ENCODE measurements around the gene STAG1. TPM values are rescaled to one million over a fixed set of nuclear protein-coding genes. Genes with fewer than 3 reads are reported as not detected.

STAG1 gene
- total RNA-seq, 1 donor = 58.6 TPM

DNA sequence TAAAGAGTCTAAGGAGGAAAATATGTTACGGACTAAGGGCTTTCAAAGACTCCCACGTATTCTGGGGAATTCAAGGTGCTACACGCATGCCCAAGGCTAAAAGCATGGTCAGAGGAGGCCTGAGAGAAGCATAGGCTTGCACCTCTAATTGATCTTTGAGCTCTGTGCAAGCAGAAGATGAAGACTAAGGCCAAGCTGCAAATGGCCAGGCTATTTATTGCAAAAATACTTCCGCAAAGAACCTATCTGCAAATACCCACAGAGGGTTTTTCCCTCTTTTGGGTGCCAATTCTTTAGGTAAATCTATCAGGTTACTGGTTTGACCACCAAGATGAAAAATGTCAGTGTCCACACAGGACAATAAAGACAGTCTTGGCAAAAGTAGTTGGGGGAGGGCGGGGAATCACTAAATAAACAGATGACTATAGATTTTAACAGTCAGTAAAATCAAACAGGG lies 119.5 kb downstream of the STAG1 start:
- peaks cover 19% of the 10 kb centered on the region for H3K4me1 ChIP-seq (ENCODE audit: insufficient read depth, low read length)
- H3K27me3 ChIP-seq (ENCODE audit: insufficient read depth, low read length) = no peaks in the 10 kb centered on the region
- H4K20me1 ChIP-seq (ENCODE audit: insufficient read depth, low read length) = peaks cover 9% of the 10 kb centered on the region
- DNase-seq (ENCODE audit: insufficient read length, low spot score, missing footprints) = no peak
- peaks cover 5% of the 10 kb centered on the region for H3K36me3 ChIP-seq (ENCODE audit: insufficient read depth, low read length)
- H3K79me2 ChIP-seq (ENCODE audit: insufficient read depth, low read length) = peaks cover 83% of the 10 kb centered on the region
- H3K4me3 ChIP-seq (ENCODE audit: insufficient read depth, low read length) = no peak overlapping the region
- no peaks in the 10 kb centered on the region for H3K9me3 ChIP-seq (ENCODE audit: low read depth, low read length)
- H3K4me2 ChIP-seq (ENCODE audit: insufficient read depth, low read length) = peak overlapping the region; percentile 26
- no peak overlapping the region for H2AFZ ChIP-seq (ENCODE audit: low read length)
- TF ChIP-seq, protein P1, sequence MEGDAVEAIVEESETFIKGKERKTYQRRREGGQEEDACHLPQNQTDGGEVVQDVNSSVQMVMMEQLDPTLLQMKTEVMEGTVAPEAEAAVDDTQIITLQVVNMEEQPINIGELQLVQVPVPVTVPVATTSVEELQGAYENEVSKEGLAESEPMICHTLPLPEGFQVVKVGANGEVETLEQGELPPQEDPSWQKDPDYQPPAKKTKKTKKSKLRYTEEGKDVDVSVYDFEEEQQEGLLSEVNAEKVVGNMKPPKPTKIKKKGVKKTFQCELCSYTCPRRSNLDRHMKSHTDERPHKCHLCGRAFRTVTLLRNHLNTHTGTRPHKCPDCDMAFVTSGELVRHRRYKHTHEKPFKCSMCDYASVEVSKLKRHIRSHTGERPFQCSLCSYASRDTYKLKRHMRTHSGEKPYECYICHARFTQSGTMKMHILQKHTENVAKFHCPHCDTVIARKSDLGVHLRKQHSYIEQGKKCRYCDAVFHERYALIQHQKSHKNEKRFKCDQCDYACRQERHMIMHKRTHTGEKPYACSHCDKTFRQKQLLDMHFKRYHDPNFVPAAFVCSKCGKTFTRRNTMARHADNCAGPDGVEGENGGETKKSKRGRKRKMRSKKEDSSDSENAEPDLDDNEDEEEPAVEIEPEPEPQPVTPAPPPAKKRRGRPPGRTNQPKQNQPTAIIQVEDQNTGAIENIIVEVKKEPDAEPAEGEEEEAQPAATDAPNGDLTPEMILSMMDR (IDR thresholded peaks at IDR 0.05; ENCODE audit: extremely low read depth, low read depth, low read length) = no peak
- H3K27ac ChIP-seq (ENCODE audit: low read depth, low read length) = no peak overlapping the region

DNA sequence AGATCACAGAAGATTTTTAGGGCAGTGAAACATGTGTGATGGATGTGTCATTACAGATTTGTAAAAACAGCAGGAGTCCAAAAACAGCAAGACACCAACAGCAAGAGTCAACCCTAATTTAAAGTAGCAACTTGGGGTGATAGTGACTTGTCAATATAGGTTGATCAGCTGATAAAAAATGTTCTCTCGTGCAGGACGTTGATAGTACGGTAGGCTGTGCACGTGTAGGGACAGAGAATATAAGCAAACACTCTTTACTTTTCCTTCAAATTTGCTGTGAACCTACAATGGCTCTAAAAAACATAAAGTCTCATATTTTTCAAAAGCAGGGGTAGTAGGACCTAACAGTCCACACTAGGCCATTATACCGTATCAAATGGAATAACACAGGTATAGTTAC lies 120.8 kb downstream of the STAG1 start:
- Histone ChIP-seq H3K79me2 (ENCODE audit: insufficient read depth, low read length) (peaks cover 79% of the 10 kb centered on the region), H3K4me1 (ENCODE audit: insufficient read depth, low read length) (peaks cover 19% of the 10 kb centered on the region), H3K27ac (ENCODE audit: low read depth, low read length) (no peak overlapping the region), H4K20me1 (ENCODE audit: insufficient read depth, low read length) (peaks cover 6% of the 10 kb centered on the region), H3K4me2 (ENCODE audit: insufficient read depth, low read length) (no peak overlapping the region), H2AFZ (ENCODE audit: low read length) (no peak overlapping the region), H3K9me3 (ENCODE audit: low read depth, low read length) (no peaks in the 10 kb centered on the region), H3K36me3 (ENCODE audit: insufficient read depth, low read length) (peaks cover 6% of the 10 kb centered on the region), H3K27me3 (ENCODE audit: insufficient read depth, low read length) (no peaks in the 10 kb centered on the region), H3K4me3 (ENCODE audit: insufficient read depth, low read length) (no peak overlapping the region)
- TF ChIP-seq, protein P1 (IDR thresholded peaks at IDR 0.05; ENCODE audit: extremely low read depth, low read depth, low read length) = no peak
- no peak for DNase-seq (ENCODE audit: insufficient read length, low spot score, missing footprints)

DNA sequence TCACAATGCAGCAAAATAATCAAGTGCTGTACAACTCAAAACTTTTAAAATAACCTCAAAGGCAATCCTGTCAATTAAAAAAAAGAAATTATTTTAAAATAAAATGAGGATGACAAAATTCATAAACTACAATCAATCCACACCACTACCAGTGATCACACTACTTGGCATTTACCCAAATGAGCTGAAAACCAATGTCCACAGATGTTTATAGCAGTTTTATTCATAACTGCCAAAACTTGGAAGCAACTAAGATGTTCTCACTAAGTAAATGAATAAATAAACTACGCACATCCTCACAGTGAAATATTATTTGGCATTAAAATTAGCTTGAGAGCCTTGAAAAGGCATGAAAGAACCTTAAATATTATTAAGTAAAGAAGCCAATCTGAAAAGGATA lies 121.3 kb downstream of the STAG1 start:
- H3K27ac ChIP-seq (ENCODE audit: low read depth, low read length) = no peak overlapping the region
- peaks cover 75% of the 10 kb centered on the region for H3K79me2 ChIP-seq (ENCODE audit: insufficient read depth, low read length)
- H2AFZ ChIP-seq (ENCODE audit: low read length) = no peak overlapping the region
- H3K27me3 ChIP-seq (ENCODE audit: insufficient read depth, low read length) = no peaks in the 10 kb centered on the region
- no peak for DNase-seq (ENCODE audit: insufficient read length, low spot score, missing footprints)
- H4K20me1 ChIP-seq (ENCODE audit: insufficient read depth, low read length) = peaks cover 6% of the 10 kb centered on the region
- TF ChIP-seq, protein P1 (IDR thresholded peaks at IDR 0.05; ENCODE audit: extremely low read depth, low read depth, low read length) = no peak
- H3K4me1 ChIP-seq (ENCODE audit: insufficient read depth, low read length) = peaks cover 19% of the 10 kb centered on the region
- peaks cover 6% of the 10 kb centered on the region for H3K36me3 ChIP-seq (ENCODE audit: insufficient read depth, low read length)
- H3K9me3 ChIP-seq (ENCODE audit: low read depth, low read length) = no peaks in the 10 kb centered on the region
- no peak overlapping the region for H3K4me2 ChIP-seq (ENCODE audit: insufficient read depth, low read length)
- H3K4me3 ChIP-seq (ENCODE audit: insufficient read depth, low read length) = no peak overlapping the region

DNA sequence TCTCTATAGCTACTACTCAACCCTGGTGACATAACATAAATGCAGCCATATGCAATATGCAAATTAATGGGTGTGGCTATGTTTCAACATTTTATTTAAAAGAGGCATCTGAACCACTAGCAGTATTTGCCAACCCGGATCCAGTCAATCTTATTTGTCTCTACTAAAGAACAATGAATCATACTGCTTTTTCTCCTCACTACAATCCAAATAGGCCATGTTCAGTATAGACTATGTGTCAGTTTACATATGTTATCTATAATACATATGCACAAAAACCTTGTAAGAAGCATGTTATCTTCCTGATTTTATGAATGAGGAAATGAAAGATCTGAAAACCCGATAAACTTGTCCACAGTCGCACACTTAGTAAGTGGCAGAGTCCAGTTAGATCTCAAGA lies 125.7 kb downstream of the STAG1 start:
- Histone ChIP-seq H2AFZ (ENCODE audit: low read length) (no peak overlapping the region), H3K36me3 (ENCODE audit: insufficient read depth, low read length) (peaks cover 6% of the 10 kb centered on the region), H3K9me3 (ENCODE audit: low read depth, low read length) (no peaks in the 10 kb centered on the region), H3K4me3 (ENCODE audit: insufficient read depth, low read length) (no peak overlapping the region), H3K79me2 (ENCODE audit: insufficient read depth, low read length) (peaks cover 64% of the 10 kb centered on the region), H4K20me1 (ENCODE audit: insufficient read depth, low read length) (no peaks in the 10 kb centered on the region), H3K4me1 (ENCODE audit: insufficient read depth, low read length) (peaks cover 8% of the 10 kb centered on the region), H3K4me2 (ENCODE audit: insufficient read depth, low read length) (no peak overlapping the region), H3K27ac (ENCODE audit: low read depth, low read length) (no peak overlapping the region), H3K27me3 (ENCODE audit: insufficient read depth, low read length) (no peaks in the 10 kb centered on the region)
- DNase-seq (ENCODE audit: insufficient read length, low spot score, missing footprints) = no peak
- TF ChIP-seq, protein P1 (IDR thresholded peaks at IDR 0.05; ENCODE audit: extremely low read depth, low read depth, low read length) = no peak
